GM19467 (cell line): ENCODE results near the gene MYH1.

Experiments
- ATAC-seq: cut with Tn5 transposase; IDR thresholded peaks from one replicate; pipeline ENCODE4 v1.9.1; 2021; ENCODE audit warnings: mild to moderate bottlenecking, moderate library complexity; ENCODE audit not compliant: unreplicated experiment

MYH1 gene

GRCh38 chr17:10492004-10492403 lies 26.3 kb downstream of the MYH1 start:
- no peak for ATAC-seq

DNA sequence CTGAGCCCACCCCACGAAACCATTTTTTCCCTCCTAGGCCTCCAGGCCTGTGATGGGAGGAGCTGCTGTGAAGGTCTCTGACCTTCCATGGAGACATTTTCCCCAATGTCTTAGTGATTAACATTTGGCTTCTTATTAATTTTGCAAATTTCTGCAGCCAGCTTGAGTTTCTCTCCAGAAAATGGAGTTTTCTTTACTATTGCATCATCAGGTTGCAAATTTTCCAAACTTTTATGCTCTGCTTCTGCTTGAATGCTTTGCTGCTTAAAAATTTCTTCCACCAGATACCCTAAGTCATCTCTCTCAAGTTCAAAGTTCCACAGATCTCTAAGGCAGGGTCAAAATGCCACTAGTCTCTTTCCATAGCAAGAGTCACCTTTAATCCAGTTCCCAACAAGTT lies 36.1 kb downstream of the MYH1 start:
- no peak for ATAC-seq

DNA sequence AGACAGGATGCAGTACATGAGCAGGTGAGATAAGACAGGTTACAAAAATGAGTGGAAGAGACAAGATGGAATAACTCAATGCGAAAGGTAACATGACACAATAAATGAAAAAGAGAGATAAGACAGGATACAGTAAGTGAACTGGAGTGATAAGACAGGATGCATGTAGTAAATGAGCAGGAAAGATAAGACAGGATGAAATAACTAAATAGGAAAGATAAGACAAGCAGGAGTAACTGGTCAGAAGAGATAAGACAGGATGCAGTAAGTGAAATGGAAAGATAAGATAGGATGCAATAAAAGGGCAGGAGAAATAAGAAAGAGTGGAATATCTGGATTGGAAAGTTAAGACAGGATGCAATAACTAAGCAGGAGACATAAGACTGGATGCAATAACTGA lies 40.6 kb downstream of the MYH1 start:
- no peak for ATAC-seq

DNA sequence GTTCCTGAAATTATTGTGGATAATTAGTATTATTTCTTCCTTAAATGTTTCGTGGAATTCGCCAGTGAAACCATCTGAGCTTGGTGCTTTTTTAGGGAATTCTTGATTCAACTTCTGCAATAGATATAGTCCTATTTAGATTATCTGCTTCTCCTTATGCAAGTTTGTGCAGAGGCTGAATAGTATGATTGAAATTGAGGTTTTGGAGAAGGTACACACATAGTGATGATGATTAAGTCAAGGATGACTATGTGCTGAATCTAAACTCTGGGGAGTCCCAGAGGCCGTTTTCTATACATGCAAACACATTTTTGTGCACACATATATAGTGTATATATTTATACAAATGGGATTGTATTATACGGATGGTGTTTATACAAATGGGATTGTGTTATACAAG lies 43.8 kb downstream of the MYH1 start:
- no peak for ATAC-seq

- no peak for ATAC-seq
These were observed 46.5 kb downstream of the MYH1 start for GRCh38 chr17:10471858-10472257.

DNA sequence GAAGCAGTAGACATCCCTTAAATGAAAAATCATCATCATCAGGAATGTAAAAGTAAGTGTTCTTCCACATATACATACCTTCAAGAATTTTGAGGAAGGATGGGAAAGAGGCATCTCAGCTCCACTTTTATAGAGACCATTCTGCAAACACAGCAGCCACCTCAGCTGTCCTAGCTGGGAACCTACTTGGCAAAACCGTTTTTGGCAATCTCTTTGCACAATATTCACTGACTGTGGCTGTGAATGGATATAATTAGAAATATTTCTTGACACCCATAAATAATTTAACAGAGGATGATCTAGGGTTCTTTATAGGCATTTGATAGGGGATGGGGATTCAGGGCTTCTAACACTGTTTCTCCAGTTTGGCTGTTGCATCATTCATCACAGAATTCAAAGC lies 48.9 kb downstream of the MYH1 start, which contains the start of gene MYH4:
Gene MYH4, minus strand, starts transcription at position 101 of the 400 bp plus-strand sequence. CDS start 2,814 bp downstream, outside the sequence.
- no peak for ATAC-seq

- no peak for ATAC-seq
These were observed 54.9 kb downstream of the MYH1 start for GRCh38 chr17:10463402-10463801.

- ATAC-seq = no peak
These were observed 58.3 kb downstream of the MYH1 start for GRCh38 chr17:10460062-10460461.

- no peak for ATAC-seq
These were observed 59.6 kb downstream of the MYH1 start for GRCh38 chr17:10458701-10459100.

DNA sequence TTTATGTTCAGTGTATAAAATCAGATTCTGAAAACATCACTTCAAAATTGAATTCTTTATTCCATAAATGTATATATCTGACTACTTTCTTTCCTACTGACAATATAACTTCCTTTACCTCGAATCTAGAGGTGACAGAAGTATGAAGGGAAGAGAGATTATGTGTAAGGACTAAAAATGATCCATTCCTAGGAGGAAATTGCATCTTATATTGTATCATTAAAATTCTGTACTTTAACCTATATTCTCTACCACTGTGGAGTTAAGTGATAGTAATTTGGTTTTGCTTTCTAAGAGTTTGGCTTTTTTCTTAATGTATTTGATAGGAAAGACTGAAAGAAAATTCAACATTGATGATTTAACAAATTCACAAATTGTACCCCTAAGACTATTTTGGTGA lies 60.4 kb downstream of the MYH1 start:
- no peak for ATAC-seq

DNA sequence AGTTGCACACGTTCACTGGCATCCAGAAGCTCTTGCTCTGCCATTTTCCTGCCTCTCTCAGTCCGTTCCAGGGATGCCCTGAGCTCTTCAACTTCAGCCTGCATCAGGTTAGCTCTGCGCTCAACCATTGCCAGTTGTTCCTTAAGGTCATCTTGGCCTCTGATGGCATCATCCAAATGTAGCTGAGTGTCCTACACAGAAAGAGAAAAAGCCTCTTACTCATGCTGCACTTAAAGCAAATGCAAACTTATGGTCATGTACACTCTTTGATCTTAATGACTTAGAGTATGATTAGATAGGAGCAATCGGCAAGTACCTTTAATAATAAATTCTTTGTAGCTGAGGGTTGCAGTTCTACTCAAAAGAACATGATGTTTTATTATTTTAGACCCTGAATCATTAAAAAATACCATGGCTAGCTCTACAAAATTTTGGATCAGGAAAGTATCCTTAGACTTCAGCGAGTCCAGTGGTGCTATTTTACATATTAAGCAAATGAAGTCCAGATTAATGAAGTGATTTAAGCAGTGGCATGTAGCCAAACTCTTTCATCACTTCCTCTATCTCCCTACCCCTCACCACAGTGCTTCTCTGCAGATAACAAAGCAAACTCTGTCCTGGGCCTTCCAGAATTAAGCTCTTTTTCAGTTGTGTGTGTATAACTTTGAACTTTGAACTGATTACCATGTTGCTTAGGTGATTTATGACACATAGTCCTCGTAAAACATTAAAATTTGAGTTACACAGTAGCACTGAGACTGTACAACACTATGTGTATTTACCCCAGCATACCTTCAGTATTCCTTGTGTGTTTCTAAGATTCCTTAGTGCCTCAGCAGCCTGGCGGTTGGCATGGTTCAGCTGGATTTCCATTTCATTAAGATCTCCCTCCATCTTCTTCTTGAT lies 71.1 kb downstream of the MYH1 start:
- no peak for ATAC-seq
